Measurements from ENCODE around the gene IQCB1.

DNA sequence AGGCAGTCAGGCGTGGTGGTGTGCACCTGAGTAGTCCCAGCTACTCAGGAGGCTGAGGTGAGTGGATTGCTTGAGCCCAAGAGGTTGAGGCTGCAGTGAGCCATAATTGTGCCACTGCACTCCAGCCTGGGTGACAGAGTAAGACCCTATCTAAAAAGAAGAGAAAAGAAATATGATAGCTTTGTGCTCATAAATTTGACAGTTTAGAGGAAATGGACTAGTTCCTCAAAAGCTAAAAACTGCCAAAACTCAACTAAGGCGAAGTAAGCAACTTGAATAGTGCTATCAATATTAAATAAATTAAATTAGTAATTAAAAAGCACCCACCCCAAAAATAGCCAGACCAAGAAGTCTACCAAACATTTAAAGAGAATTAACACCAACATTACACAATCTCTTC is 34.9 kb upstream of the IQCB1 start:
- TF ChIP-seq, protein P1, sequence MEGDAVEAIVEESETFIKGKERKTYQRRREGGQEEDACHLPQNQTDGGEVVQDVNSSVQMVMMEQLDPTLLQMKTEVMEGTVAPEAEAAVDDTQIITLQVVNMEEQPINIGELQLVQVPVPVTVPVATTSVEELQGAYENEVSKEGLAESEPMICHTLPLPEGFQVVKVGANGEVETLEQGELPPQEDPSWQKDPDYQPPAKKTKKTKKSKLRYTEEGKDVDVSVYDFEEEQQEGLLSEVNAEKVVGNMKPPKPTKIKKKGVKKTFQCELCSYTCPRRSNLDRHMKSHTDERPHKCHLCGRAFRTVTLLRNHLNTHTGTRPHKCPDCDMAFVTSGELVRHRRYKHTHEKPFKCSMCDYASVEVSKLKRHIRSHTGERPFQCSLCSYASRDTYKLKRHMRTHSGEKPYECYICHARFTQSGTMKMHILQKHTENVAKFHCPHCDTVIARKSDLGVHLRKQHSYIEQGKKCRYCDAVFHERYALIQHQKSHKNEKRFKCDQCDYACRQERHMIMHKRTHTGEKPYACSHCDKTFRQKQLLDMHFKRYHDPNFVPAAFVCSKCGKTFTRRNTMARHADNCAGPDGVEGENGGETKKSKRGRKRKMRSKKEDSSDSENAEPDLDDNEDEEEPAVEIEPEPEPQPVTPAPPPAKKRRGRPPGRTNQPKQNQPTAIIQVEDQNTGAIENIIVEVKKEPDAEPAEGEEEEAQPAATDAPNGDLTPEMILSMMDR (IDR thresholded peaks at IDR 0.05): no peak
- TF ChIP-seq EZH2phosphoT487 (IDR thresholded peaks at IDR 0.05): no peak
- no peak for TF ChIP-seq EZH2 (IDR thresholded peaks at IDR 0.05)

Data from neural progenitor cell (in vitro differentiated cells).